ENCODE data around the gene GARS1.
A peak's percentile ranks its signal among the peaks of the same experiment; 100 is the strongest.
"Not testable (repeated sequence)": the region's sequence is repeated elsewhere in the genome, so short reads cannot be mapped to it uniquely, and the experiment has no call there.

The GARS1 gene

DNA sequence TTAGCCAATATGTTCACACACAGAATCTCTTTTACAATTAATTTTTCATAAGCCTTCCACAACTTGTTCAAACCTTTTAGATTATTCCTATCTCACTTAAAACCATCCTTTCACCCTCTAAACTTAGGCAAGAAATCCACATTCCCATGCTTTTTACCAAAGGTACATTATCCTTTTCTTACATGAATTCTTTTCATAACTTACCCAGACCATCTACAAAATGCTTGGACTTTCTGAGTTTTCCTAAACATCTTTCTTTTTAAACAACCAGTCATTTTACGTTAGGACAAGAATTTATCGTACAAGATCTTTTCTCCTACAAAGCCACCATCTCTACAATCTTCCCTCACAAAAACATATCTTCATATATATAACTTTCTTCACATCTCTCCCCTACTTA is 18.8 kb upstream of the GARS1 start:
- DNase-seq (ENCODE audit: low spot score) = no peak

DNA sequence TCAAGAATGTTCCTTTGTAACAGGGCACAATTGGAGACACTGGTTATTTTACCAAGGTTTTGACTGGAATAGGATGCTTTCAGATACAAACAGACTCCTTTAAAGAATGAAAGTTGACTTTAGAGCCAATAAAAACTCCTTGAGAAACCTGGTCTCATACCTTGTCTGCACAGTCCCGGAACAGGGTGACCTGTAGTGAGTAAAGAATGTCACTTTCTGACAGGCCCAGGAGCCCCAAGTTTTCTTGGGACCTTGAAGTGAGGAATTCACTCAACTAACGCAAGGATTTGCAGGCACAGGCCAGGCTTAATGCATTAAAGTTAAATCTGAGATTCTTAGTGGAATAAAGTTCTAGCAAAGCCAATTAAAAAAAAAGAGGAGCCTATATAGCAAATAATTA is 11.5 kb upstream of the GARS1 start:
- no peak for DNase-seq (ENCODE audit: low spot score)

DNA sequence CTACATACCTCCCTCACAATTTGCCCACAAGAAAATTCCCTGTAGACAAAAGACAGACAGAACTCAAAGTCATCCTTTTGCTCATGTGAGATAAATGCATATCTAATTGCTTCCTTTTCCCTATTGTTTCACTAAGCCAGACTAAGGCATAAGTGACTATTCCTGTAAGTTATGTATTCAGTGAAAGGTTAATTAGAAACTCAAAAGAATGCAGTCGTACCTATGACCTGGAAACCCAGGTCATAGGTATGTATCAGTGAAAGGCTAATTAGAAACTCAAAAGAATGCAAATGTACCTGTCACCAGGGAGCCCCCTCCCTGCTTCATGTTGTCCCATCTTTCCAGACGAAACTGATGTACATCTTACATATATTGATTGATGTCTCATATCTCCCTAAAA is 10.3 kb upstream of the GARS1 start:
- DNase-seq (ENCODE audit: low spot score) = no peak

DNA sequence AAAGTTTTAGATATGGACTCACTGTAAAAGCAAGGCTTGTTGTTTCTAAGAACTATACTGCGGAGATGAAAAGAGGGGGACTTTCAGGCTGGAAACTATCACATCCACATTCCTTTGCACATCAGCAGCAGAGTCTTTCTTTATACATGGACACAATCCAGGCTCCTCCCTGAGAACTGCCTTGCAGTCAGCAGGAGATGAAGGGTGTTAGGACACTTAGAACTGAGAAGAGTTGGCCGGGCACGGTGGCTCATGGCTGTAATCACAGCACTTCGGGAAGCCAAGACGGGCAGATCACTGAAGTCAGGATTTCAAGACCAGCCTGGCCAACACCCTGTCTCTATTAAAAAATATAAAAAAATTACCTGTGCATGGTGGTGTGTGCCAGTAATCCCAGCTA is 9.7 kb upstream of the GARS1 start:
- DNase-seq (ENCODE audit: low spot score) = no peak

DNA sequence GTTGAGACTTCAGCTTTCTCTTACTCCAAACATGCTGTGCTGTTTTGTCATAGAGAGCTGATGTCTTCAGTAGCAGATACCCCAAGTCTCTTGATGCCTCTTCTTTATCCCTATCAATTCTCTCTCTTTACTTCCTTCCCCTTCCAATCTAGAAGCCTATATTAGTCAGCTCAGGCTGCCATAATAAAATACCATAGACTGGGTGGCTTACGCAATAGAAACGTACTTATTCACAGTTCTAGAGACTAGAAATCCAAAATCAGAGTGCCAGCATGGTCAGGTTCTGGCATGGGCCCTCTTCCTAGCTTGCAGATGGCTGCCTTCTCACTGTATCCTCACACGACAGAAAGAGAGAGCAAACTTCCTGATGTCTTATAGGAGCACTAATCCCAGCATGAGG is 9.0 kb upstream of the GARS1 start:
- no peak for DNase-seq (ENCODE audit: low spot score)

DNA sequence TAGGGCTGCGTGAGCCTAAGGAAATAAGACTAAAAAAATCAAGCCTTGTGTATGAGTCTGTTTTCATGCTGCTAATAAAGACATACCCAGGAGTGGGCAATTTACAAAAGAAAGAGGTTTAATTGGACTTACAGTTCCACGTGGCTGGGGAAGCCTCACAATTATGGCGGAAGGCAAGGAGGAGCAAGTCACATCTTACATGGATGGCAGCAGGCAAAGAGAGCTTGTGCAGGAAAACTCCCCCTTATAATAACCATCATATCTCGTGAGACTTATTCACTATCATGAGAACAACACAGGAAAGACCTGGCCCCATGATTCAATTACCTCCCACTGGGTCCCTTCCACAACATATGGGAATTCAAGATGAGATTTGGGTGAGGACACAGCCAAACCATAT is 7.1 kb upstream of the GARS1 start:
- DNase-seq (ENCODE audit: low spot score) = not testable (repeated sequence)

DNA sequence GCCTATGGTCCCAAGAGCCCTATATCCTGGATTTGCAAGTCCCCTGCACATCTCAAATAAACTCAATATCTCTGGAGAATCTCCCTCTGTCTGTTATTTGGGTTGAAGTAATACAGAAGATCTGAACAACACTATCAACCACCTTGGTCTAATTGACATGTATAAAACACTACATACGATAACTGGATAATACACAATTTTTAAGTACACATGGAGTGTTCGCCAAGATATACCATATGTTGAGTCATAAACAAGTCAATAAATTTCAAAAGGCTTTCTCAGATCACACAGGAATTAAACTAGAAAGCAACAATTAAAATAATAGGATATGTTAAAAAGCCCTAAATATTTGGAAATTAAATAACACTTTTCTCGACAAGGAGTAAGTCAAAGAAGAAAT is 5.6 kb upstream of the GARS1 start:
- DNase-seq (ENCODE audit: low spot score) = no peak

DNA sequence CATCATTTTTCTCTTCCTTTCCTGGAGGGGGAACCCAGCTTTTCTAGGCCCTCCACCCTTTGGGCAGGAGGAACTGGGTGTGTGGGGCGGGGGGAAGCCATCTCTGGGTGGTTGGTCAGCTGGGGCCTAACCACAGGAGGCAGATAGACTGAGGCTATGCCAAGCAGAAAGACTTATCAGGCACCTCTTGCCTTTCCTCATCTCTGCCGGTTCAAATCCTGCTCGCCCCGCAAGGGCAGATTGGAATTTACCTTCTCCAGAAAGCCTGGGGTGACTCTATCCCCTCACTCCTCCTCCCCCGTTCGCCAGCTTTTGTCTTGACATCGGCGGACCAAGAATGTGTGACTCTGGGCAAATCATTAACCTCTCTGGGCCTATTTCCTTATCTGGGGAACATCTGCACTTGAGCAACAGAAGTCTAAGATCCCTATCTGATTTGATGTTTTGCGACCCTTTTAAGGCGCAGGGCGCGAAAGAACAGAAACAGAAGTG is 584 bp upstream of the GARS1 start:
- DNase-seq (ENCODE audit: low spot score) = peak; percentile 25

DNA sequence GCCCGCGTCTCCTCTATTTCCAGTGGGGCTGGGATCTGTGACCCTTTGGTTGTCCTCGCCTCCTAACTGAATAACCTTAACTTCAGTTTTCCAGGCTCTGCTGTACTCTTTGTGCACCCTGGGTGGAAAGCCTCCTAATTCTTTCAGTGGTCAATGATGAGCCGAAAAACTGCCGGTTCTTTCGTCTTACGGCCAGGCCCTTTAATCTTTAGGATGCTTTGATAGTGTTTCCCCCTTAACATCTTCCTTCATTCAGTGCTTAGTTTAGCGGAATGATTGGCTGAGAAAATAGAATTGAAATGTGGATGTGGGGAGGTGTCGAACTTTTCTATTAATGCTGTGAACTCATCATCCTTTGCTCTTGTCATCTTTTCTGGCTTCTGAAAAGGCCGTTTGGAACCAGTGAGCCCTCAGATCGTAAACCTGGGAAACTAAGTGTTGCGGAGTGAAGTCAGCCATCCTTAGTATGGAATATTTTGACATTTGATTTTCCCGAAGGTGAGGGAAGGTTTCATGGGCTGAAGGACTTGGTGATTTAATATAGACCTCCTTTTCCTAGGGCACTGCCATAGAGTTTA is 847 bp downstream of the GARS1 start:
- no peak for DNase-seq (ENCODE audit: low spot score)

DNA sequence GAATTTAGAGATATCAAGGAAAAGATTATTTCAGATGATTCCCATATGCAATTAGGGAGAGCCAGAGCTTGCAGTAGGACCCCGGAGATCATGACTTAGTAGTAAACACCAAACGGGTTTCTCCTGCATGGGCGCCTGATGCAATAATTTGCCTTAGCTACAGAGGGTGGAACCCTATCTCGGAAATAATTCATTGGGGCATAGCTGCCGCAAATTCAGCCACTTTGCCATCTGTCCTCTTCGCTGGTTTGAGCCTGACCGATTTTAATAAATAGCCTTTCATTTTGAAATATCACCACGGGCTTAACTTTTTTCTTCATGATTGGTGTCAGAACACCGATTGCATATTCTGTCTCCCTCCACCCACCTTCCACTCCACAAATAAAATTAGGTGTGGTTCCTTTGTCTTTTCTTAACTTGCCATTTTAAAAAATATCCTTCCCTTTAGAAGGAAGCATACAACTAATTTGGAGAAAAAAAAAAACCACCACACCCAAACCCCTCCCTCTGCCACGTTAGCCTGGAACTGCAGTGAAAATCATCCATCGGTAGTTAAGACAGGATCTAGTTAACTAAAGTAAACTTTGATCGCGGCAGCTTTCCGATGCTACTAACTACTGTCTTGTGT is 1.4 kb downstream of the GARS1 start:
- no peak for DNase-seq (ENCODE audit: low spot score)

DNA sequence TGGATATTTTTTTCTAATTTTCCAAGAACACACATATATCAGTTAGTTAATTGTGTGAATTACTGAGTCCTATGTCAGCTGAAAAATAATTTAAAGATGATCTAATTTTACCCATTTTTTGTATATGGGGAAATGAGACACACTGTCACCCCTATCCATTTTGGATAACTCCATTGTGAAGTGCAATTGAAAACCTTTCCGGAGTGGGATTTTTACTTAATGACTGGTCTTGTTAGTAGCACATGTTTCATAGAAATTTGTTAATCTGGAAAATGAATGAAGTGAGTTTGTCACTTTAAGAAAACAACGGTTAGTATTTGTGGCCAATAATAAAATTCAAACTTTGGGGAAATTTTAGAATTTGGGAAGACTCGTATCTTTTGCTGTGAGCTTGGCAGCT is 2.0 kb downstream of the GARS1 start:
- no peak for DNase-seq (ENCODE audit: low spot score)

DNA sequence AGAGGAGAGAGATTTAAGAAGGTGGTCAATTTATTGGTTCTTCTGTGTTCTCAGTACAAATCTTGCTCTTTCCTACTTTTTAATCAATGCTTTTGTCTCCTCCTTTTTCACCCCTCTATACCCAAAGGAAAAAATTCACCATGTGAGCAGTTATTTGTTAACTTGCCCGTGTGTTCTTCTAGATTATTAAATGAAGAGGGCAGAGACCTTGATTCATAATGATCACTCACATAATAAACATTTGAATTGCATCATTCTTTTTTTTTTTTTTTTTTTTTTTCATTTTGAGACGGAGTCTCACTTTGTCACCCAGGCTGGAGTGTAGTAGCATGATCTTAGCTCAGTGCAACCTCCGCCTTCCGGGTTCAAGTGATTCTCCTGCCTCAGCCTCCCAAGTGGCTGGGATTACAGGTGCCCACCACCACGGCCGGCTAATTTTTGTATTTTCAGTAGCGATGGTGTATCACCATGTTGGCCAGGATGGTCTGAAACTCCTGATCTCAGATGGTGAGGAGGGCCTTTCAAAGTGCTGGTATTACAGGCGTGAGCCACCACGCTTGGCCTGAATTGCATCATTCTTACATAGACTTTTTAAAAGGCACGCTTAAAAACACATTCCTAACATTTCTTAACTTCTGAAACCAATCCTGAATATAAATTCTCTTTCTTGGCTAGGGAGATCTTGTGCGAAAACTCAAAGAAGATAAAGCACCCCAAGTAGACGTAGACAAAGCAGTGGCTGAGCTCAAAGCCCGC is 3.6 kb downstream of the GARS1 start:
- no peak for DNase-seq (ENCODE audit: low spot score)

DNA sequence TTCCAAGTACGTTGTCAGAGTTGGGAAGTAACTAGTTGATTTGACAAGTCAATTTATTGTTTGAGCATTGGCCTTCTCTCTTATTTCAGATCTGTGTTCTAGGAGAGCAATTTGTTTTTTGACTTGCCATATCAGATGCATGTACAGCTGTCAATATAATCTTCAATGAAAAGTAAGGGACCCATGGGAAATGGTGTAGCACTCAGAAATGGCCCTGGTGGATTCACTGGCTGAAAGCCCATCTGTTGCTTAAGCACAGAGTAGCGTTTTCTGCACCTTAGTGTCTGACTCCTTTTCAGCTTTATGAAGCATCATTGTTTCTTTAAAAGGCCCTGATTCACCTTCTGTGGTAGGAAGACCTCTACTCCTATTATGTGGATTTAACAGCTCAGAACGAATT is 10.2 kb downstream of the GARS1 start:
- no peak for DNase-seq (ENCODE audit: low spot score)

DNA sequence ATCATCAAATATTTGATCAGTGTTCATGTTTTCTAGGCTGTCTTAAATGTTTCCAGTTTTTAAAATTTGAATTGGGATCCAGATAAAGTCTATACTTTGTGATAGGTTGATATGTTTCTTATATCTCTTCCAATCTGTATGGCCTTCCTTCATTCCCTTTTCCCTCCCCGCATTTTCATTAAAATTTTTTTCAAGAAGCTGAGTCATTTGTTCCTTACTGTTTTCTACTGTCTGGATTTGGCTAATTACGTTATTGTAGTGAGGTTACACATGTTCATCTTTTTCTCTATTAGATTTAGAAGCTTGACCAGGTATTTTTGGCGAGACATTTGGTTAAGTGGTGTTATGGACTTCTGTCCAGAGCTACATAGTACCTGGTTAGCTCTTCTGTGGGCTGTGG is 11.2 kb downstream of the GARS1 start:
- no peak for DNase-seq (ENCODE audit: low spot score)

DNA sequence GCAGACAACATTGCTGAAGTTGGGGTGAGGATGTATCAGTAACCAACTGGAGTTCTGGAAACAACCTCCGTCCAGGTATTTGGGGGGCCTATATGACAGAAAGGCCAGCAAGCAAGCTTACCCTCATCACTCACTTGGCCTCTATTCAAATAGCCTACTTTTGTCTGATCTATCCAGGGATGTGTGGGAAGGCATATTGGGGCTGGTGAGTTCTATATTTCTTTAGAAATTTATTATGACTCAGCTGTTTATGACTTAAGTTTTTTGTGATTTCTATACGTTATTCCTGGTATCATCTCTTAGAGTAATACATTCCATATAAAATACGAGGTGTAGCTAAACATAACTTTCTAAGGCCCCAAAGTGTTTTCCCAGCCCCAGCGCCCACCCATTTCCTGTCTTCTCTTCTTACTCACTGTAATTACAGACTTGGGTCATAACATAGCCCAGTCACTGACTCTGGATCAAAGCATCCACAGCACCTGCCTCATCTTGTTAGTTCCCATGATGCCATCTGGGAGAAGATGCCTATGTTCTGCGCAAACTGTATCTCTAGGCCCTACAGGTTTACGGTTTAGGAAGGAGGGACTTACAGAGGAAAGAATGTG is 18.1 kb downstream of the GARS1 start:
- no peak for DNase-seq (ENCODE audit: low spot score)

DNA sequence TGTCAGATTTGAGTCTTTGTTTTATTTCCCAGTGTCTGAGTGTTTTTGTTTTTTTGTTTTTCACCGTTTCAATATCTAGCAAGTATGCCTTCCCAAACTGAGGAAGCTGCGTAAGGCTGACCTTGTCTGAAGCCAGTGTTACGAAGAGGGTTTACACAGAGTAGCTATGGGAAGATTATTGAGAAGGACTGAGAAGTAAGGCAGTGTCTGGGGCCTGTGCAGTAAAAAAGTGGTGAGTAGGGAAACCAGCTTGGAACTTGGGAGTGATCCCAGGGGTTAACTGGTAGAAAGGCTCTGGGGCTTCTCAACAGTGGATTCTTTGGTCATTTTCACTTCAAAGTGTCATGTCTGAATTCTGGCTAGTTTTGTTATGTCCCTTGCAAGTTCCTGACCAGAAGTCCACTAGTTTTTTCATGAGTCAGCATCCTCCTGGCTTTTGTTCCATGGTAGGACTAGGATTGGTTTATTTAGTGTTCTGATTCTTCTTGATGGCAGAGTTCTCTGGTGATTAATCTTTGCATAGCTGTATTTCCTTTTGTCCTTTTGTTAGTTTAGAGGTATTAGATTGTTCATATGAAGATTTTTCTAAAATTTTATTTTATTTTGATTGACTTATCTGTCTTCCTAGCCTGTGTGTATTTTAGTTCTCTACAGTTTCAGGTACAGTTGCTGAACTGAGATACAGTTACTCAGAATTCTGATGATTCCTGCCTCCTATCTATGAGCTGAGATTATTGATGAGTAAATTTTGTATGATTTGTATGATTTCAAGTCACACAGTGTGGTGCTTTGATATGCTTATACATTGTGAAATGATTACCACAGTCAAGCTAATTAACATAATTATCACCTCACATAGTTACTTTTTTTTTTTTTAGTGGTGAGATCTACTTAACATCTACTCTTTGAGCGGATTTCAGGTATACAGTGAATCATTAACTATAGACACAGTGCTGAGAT is 19.0 kb downstream of the GARS1 start:
- no peak for DNase-seq (ENCODE audit: low spot score)

DNA sequence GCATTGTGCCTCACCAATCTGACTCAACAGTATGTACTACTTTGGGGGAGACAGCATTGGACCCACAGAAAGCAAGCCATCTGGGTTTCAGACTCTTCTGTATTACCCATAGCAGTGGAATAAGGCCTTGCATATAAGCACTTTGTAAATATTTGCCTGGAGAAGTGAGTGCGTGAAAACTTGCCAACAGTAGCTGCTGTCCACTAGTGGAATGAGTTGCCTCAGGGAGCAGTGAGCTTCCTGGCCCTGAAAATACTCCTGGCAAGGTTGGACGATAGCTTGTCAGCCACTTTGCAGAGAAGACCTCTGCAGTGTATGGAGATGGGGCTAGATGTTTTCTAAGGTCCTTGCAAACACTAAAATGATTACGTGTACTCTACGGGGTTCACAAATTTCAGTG is 21.6 kb downstream of the GARS1 start:
- DNase-seq (ENCODE audit: low spot score) = no peak

DNA sequence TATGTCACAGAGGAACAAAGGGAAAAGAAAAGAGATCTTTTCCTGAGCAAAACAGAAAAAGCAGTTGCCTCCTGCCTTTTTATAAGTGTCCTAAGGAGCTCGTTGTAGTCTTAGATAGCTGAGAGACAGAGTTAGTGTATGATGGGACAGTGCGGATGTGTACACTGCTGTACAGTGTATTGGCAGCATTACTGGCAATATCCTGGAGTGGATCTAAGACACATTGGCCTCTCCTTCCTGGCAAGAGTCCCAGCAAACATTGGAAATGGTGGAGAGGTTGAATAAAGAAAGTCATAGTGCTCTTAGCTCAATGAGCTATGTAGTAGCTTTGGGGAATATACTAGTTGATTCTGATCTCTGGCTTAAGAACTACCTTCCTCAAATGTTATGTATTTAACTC is 22.7 kb downstream of the GARS1 start:
- DNase-seq (ENCODE audit: low spot score) = no peak

DNA sequence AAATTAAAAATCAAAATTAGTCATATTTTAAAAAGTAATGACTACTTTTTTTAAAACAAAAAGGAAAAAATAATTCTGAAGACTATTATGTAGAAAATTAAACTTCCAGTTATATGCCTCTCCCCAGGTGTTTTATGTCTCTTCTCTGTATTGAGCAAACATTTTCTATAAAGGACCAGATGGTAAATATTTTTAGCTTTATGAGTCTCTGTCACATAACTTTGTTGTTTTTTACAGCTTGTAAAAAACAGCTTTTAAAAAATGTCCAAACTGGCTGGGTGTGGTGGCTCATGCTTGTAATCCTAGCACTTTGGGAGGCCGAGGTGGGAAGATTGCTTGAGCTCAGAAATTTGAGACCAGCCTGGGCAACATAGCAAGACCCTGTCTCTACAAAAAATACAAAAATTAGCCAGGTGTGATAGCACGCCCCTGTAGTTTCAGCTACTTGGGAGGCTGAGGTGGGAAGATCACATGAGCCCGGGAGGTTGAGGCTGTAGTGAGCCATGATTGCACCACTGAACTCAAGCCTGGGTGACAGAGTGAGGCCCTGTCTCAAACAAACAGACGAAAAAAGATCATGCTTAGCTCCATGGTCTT is 23.5 kb downstream of the GARS1 start:
- no peak for DNase-seq (ENCODE audit: low spot score)

DNA sequence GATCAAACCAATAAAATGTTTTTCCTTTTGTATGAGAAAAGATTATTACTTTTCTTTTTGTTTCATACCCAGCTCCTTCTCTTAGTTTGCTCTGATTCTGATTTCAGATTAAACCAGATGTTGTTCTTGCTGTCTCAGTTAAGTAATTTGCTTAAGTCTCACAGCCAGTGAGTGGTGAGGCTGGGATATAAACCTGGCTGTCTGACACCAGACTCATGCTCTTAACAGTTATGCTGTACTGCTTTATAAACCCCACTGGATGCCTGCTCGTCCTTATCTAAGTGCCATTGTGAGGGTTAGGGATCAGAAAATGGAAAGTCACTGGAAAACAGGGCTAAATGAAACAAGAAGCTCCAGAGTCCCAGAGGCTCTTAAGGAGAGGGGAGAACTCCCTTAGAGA is 24.3 kb downstream of the GARS1 start:
- DNase-seq (ENCODE audit: low spot score) = no peak

DNA sequence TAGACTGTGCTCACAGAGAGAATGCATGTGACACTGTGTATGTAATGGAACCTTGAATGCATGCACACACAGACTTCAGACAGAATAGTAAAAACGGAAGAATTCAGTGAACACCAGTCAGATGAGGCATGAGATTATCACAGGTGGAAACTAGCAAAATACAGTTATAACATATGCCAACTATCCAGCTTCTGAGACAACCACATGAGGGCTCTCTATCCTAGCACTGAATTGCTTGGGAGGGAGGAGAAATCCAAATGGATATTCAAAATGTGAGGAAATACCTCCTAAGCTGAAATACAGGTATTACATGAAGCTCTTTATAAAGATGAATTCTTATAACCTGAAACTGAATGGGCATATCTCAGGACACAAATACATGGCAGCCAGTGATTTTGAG is 30.6 kb downstream of the GARS1 start:
- DNase-seq (ENCODE audit: low spot score) = no peak

DNA sequence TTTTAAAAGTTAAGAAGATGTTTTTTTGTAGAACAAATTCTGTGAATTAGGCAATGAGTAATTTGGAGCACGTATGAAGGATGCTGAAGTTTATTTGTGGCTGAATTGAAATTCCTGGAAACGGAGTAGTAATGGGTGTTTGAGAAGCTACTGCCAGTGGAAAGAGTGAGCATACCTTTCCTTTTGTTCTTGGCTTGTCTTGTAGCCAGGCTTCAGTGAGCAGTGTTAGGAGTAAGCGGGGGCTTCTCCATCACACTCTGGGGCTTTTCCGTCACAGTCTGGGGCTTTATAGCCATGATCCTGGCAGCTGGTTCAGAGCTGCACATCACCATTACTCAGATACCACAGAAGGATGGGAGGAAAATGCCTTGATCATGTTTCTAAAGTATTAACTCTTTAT is 32.3 kb downstream of the GARS1 start:
- DNase-seq (ENCODE audit: low spot score) = no peak
